GM18858 (cell line): ENCODE measurements around the gene PANK4.

Experiments used
- ATAC-seq: cut with Tn5 transposase; IDR thresholded peaks from one replicate; pipeline ENCODE4 v1.9.1; 2021; ENCODE audit not compliant: unreplicated experiment

The PANK4 gene

GRCh38 chr1:2480236-2480985, 46.0 kb downstream of the PANK4 start:
- no peak for ATAC-seq

DNA sequence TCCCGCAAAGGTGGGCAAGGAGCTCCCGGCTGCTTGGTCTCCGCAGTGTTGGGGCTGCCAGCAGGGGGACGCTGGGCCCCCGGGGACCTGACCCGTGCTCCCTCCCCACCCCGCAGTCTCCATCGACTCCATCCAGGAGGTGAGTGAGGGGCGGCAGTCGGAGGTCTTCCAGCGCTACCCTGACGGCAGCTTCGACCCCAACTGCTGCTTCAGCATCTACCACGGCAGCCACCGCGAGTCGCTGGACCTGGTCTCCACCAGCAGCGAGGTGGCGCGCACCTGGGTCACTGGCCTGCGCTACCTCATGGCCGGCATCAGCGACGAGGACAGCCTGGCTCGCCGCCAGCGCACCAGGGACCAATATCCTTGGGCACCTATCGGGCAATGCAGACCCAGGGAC, 46.8 kb downstream of the PANK4 start:
- ATAC-seq = no peak

GRCh38 chr1:2479186-2479585, 47.2 kb downstream of the PANK4 start:
- no peak for ATAC-seq

GRCh38 chr1:2477791-2478499, 48.5 kb downstream of the PANK4 start:
- ATAC-seq = no peak

DNA sequence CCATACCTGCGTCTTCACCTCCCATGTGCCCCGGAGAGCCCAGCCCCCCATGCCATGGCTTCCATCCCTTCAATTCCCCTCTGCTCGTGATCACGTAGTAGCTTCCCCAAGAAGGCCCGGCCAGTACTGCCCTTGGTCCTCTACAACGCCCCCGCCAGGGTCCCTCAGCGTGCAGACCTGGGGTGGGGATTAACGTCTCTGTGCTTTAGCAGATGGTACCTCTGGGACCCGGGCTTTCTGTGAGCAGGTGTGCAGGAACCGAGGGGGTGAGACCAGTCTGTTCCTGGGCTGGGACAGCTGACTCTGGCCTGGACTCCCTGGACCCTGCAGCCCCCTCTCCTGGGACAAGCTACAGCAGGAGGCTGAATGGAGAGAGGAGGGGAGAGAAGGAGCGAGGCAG, 49.1 kb downstream of the PANK4 start:
- ATAC-seq = no peak

- ATAC-seq = no peak
These were observed 50.1 kb downstream of the PANK4 start, which contains the start of gene PLCH2 for GRCh38 chr1:2476061-2476999. Gene PLCH2 (plus strand): TSS chr1:2476289. CDS start chr1:2476589, 300 bp downstream.

GRCh38 chr1:2475571-2475970, 50.8 kb downstream of the PANK4 start:
- no peak for ATAC-seq

- no peak for ATAC-seq
These were observed 51.4 kb downstream of the PANK4 start for GRCh38 chr1:2474933-2475371.

DNA sequence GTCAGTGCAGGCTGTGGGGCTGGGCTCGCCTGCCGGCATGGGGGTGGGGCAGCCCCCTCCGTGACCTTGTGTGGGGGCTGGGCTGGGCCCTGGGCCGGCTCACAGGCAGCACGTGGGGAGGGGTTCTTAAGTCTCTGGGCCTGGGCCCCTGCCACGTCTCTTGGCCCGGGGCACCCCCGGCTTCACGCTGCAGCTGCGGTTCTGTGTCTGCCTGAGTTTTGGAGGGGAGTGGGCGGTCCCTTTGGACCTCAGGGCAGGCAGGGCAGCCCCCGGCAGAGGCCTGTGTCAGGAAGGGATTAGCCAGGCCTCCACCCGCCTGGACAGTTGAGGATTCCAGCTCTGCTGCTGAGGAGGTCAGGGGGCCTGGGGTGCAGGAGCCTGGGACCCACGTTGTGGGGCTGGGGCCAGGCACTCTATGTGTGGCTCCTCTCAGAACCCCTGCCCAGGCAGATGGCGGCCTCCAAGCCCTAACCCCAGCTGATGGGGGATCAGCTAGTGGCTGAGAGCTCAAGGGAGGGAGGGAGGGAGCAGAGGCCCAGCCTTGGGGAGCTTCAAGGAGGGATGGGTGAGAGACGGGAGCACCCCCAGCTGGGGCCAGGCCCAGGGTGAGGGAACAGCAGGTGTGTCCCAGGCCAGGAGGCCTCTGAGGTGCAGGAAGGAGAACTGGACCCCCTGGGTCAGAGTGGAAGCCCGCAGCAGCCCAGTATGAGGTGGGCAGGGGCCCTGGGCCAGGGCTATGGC, 52.1 kb downstream of the PANK4 start:
- no peak for ATAC-seq

- ATAC-seq = no peak
These were observed 53.2 kb downstream of the PANK4 start for GRCh38 chr1:2473198-2473597.

DNA sequence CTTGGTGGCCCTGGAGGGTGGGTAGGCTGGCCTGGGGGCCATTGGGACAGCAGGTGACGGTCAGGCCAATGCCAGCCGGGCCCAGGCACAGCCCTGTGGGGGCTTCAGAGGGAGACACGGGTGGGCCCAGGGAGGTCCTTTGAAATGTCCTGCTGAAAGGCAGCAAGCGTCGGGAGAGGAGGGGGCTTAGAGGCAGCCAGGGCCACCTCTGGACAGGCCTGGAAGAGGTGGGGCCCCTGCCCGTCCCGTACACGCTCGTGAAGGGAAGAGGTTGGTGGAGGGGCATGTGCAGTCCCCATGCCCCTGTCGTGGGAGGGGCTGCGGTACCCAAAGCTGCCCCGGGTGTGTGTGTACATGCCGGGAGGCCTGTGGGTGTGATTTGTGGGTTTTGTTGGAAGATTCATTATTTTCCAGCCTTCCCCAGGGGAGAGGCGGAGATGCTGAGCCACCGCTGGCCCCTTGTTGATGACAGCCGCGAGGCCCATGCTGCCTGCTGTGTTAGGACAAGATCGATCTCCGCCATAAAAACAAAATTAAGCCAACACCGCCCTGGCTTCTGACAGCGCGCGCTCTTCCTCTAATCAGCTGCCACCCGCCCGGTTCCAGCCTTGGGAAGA, 53.7 kb downstream of the PANK4 start:
- ATAC-seq = no peak

DNA sequence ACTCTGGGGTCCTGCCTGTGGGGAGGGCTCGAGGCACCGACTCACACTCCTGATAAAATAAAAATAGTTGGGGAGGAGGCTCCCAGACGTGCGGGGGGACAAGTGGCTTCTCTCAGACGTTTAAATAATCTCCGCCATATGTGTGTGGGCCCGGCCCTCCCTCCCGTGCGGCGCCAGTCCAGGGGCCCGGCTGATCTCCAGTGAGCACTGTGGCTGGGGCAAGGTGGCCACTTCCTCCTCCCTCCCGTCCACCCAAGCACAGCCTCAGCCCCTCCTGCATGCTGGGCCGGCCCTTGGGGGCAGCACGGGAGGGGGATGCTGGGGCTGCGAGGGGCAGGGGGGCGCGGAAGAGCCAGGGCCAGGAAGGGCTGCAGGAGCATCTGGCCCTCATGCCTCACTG, 54.3 kb downstream of the PANK4 start:
- ATAC-seq = no peak

DNA sequence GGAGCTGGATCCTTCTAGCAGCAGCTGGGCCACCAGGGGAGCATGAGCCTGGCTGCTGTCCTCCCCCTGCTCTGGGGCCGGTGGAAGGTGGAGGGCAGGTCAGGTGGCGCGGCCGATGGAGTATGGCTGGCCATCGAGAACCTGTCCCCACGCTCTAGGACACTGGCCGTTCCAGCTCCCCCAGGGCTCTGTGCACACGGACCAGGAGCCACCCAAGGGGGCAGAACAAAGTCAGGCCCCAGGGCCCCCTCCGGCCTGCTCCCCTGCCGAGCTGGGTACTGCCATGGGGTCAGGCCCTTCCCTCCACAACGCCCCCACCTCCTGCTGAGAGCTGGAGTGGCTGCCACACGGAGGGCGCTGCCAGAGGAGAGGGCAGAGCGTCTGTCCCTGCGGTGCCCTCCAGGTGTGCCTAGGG, 54.8 kb downstream of the PANK4 start:
- no peak for ATAC-seq

- ATAC-seq = no peak
These were observed 55.3 kb downstream of the PANK4 start for GRCh38 chr1:2471159-2471471.

GRCh38 chr1:2470290-2471158, 55.9 kb downstream of the PANK4 start:
- no peak for ATAC-seq

- no peak for ATAC-seq
These were observed 57.1 kb downstream of the PANK4 start for GRCh38 chr1:2469103-2469940.

GRCh38 chr1:2468540-2468939, 57.9 kb downstream of the PANK4 start:
- no peak for ATAC-seq

DNA sequence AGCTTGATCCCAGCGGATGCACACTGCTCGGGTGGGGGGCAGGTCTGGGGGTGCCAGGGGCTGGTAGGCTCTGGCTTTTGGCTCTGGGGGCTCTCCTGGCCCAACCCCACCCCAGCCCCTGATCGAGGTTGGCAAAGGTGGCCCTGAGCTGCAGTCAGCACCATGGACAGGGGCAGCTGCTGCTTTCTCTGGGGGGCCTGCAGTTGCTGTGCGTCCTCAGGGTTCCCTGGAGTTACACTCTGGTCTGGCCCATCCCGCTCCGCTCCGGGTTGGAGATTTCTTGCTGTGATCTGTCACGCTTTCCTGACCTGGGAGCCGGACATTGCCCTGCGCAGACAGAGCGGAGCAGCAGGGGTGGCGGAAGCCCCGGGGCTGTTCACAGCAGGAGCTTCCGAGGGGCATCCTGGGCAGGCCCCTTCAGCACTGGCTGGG, 58.3 kb downstream of the PANK4 start:
- ATAC-seq = no peak
